HG02973 (cell line): ENCODE measurements around the gene TMEM200A.
"Not testable (repeated sequence)": the region's sequence is repeated elsewhere in the genome, so short reads cannot be mapped to it uniquely, and the experiment has no call there.

Experiments used
- ATAC-seq: cut with Tn5 transposase; IDR thresholded peaks from one replicate; pipeline ENCODE4 v1.9.1; 2021; ENCODE audit warnings: moderate library complexity; ENCODE audit not compliant: unreplicated experiment

The TMEM200A gene

DNA sequence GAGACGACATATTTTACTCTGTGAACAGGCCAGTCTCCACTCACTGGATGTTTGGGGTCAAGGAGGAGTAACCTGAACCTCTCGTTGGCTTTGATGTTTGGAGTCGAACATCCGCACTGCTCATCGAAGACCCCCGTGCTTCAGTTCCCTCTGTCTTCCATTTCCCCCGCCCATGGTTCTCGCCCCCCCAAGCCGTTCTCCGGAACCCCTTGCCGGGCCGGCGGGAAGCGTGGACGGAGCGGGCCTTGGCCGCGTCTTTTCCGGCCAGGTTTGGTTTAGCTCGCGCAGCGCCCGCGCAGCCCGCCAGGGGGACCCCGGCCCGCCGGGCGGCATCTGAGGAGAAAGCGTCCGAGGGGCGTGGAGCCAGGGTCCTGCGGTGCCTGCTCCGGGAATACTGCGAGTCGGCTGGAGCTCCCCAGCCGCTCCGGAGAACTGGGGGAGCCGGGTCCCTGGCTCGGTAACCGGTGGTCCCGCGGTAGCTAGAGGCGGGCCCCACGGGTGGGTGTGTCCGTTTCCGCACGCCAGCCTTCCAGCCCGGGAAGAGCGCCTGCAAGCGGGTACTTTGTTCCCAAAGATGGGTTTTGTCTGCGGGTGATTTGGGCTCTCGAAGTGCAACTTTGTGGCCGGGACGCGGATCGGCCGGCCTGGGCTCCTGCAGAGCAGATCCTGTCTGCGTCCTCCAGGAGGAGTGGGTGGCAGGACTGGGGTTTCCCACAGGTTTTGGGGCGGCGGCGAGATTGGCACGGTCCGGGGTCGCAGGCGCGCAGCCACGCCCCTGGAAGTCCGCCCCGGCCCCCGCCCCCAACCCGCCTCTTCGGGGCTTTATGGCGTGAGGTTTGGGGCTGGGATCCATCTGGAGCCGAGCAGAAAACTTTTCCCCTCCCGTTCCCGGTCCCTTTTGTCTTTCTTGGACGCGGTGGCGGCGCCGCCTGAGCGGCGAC is at the start of gene TMEM200A:
Gene TMEM200A, plus strand, starts transcription at position 852 of the 941 bp plus-strand sequence. CDS start 74,406 bp downstream, outside the sequence.
- ATAC-seq: peak; percentile 66

DNA sequence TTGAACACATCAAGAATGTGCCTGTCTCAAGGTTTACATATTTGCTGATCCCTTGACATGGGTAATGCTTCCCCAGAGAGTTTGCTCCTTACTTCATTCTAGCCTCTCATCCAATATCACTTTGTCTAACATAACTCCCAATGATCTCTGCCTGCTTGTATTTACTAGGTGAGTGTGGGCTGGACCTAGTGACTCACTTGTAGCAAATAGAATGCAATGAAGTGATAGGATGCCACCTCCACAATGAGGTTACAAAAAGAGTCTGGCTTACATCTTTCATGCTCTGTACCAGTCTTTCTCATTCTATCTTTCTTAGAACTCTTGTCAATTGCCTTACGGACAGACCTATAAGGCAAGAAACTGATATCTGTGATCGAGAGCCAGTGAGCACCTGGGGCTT is 44.9 kb upstream of the TMEM200A start:
- no peak for ATAC-seq

GRCh38 chr6:130322673-130323268 is 43.0 kb upstream of the TMEM200A start:
- ATAC-seq: no peak

- no peak for ATAC-seq
Observed at GRCh38 chr6:130324657-130325056, 41.2 kb upstream of the TMEM200A start.

DNA sequence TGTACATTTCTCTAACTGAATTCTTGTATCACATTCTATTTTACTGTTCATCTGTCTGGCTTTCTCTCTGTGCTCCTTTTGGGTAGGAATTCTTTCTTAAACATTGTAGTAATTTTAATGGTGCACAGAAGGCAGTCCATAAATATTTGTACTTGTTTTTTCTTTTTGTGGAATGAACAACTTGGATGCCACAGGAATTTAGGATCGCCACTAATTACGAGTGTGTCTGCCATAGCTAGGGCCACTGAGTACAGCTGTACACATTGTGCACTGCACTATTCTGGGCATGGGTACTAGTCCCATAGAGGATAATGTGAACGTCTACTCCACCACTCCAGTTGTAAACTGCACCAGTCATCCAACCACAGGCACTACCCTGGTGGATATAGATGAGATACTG is 39.3 kb upstream of the TMEM200A start:
- no peak for ATAC-seq

GRCh38 chr6:130337534-130337933 is 28.3 kb upstream of the TMEM200A start:
- no peak for ATAC-seq

DNA sequence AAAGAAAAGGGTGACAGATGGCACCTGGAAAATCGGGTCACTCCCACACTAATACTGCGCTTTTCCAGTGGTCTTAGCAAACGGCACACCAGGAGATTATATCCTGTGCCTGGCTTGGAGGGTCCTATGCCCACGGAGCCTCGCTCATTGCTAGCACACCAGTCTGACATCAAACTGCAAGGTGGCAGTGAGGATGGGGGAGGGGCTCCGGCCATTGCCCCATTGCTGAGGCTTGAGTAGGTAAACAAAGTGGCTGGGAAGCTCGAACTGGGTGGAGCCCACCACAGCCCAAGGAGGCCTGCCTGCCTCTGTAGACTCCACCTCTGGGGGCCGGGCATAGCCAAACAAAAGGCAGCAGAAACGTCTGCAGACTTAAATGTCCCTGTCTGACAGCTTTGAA is 19.5 kb upstream of the TMEM200A start:
- not testable (repeated sequence) for ATAC-seq

DNA sequence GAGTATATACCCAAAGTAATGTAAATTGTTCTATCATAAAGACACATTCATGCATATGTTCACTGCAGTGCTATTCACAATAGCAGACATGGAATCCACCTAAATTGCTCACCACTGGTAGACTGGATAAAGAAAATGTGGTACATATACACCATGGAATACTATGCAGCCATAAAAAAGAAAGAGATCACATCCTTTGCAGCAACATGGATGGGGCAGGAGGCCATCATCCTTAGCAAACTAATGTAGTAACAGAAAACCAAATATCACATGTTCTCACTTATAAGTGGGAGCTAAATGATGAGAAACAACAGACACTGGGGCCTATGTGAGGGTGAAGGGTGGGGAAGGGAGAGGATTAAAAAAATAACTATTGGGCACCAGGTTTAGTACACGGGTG is 11.5 kb upstream of the TMEM200A start:
- no peak for ATAC-seq

- ATAC-seq: no peak
Observed at GRCh38 chr6:130355572-130355971, 10.2 kb upstream of the TMEM200A start.

GRCh38 chr6:130357436-130357835 is 8.4 kb upstream of the TMEM200A start:
- ATAC-seq: no peak

DNA sequence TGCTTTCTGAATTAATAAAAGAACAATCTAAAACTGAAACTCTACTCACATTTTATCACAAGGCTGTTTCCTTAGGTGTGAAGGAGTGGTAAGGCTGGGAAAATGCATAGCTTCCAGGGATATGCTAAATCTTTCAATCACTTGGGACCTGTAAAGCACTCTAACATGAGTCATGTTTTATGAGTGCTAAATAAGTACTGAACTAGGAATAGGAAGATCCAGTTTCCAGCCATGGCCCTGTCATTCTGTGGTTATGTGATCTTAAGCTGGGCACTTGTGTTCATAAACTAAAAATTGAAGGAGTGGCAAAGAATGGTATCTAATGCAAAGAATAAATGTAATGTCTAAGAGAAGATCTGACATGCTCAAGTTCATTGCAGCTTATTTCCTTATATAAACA is 6.1 kb upstream of the TMEM200A start:
- no peak for ATAC-seq

DNA sequence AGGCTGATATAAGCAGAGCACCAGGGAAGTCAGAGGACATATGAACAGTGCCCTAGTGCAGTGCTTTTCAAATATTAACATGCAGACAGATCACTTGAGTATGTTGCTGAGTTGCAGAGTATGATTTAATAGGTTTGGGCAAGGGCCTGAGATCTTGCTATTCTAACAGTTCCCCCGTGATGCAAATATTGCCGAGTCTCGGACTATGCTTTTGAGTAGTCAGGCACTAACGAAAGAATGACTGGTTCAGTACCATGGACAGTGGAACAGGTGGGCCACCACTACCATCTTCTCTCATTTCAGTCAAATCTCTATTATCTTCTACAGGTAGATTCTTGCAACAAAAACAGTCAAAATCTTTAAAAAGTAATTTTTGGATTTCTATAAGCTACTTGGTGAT is 3.7 kb upstream of the TMEM200A start:
- ATAC-seq: no peak

DNA sequence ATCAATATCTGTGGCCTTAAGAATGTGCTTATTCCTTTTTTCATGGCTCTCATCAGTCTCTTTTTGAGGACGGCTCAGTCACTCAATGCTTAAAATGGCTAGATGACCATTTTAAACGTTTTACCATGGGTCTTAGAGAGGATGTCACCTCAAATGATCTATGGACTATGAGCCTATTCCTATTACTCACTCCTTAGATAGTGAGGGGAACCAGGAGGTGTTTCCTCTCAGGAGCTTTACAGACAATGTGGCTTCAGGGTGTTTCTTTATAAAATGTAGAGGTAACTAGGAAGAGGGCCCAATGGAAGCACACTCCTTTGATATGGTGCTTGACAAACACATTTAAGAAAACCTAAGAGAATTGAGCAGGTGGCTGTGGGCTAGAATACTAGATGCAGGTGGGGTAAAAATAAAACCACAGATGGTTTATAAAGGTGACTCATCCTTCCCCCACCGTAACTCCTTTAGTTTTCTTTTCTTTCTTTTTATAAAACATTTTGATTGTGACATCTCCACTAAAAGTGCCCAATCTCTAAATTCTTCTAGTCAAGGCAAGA is 1.5 kb upstream of the TMEM200A start:
- ATAC-seq: no peak

- peak; percentile 9 for ATAC-seq
Observed at GRCh38 chr6:130366107-130367005, 539 bp downstream of the TMEM200A start.

- ATAC-seq: no peak
Observed at GRCh38 chr6:130367767-130368166, 1.9 kb downstream of the TMEM200A start.

- no peak for ATAC-seq
Observed at GRCh38 chr6:130368576-130368975, 2.8 kb downstream of the TMEM200A start.

- no peak for ATAC-seq
Observed at GRCh38 chr6:130369831-130370230, 4.0 kb downstream of the TMEM200A start.

DNA sequence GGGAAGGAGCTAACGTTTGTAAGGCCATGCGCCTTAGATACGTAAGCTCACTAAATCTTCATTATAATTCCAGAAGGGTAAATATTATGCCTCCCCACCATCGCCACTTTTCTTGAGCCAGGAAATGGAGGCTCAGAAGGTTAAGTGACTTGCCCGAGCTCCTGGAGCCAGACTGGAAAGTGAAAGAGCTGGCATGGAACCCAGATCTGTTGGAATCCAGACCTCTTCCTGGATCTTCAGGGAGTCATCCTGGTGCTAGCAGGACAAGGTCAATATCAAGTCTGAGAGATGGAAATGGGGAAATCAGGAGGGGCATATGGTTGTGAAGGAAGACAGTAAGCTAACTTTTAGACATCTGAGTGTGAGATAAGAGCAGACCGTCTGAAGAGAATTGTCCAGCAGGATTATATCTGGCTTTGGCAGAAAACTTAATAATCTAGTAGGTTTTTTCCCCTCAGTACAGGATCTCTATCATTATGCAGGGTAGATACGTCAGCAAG is 6.2 kb downstream of the TMEM200A start:
- ATAC-seq: no peak

- ATAC-seq: no peak
Observed at GRCh38 chr6:130372786-130373185, 7.0 kb downstream of the TMEM200A start.

DNA sequence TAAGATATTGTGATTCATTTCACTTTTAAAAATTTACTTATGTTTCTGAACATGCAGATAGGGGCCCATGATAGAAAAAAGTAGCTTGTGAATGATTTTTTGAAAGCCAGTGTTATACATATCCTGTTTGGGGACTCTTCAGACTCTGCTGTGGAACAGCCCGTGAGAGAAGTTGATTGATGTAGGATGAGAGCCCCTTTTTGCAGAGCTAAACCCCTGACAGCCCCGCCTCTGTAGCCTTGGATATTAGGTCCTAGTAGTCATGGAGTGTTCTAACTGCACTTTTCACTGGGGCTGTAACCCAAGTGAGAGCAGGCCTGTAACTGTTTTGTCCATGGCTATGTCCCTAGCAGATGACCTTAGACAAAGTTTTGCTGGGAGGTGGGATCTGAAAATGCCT is 8.2 kb downstream of the TMEM200A start:
- no peak for ATAC-seq

DNA sequence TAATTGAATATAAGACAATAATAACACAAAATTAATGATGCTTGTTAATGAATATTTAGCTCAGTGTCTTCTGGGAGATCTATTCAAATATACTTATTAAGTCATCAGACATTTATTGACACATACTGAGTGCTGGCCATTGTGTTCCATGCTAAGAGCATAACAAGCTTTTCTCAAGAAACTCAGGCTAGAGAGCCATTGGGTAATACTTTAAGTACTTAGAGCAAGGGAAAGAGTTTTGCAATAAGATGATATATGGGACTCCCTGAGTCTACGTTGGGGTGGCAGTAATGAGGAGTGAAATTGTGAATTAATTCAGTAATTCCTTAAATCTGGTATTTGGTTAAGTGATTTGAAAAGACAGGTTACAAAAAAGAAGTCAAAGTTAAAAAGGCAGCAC is 11.1 kb downstream of the TMEM200A start:
- ATAC-seq: no peak
